Measurements from ENCODE around the gene ID2.

ID2 gene

GRCh38 chr2:8656160-8656641 lies 25.7 kb upstream of the ID2 start:
- DNase-seq (no peak), ATAC-seq (replicated peaks) (no peak)
- Mint-ChIP-seq H3K4me1 (peaks cover 11 to 15% of the 10 kb centered on the region in 2 donors), H3K4me3 (no peak overlapping the region), H3K9me3 (no peaks in the 10 kb centered on the region), H3K27me3 (peaks cover 52 to 69% of the 10 kb centered on the region in 2 donors), H3K36me3 (no peaks in the 10 kb centered on the region), H3K27ac (no peak overlapping the region)

- no peaks in the 10 kb centered on the region for H3K9me3 Mint-ChIP-seq
- H3K4me3 Mint-ChIP-seq, result no peak overlapping the region
- no peak overlapping the region for H3K27ac Mint-ChIP-seq
- DNase-seq (no peak), ATAC-seq (replicated peaks) (no peak)
- H3K4me1 Mint-ChIP-seq, result peaks cover 11 to 15% of the 10 kb centered on the region in 2 donors
- H3K27me3 Mint-ChIP-seq, result peaks cover 57 to 69% of the 10 kb centered on the region in 2 donors
- H3K36me3 Mint-ChIP-seq, result no peaks in the 10 kb centered on the region
Observed at GRCh38 chr2:8656811-8657210, 25.0 kb upstream of the ID2 start.

- no peak for DNase-seq
- Mint-ChIP-seq H3K4me3 (peak overlapping the region in 1 of 2 donors; percentile 20), H3K36me3 (no peaks in the 10 kb centered on the region), H3K9me3 (no peaks in the 10 kb centered on the region), H3K27me3 (peaks cover 63 to 67% of the 10 kb centered on the region in 2 donors), H3K27ac (no peak overlapping the region), H3K4me1 (peaks cover 11 to 15% of the 10 kb centered on the region in 2 donors)
- ATAC-seq (replicated peaks), result peak; percentile 63 to 75
Observed at GRCh38 chr2:8657423-8658062, 24.3 kb upstream of the ID2 start.

GRCh38 chr2:8658064-8658862 lies 23.6 kb upstream of the ID2 start:
- peaks cover 68 to 73% of the 10 kb centered on the region in 2 donors for H3K27me3 Mint-ChIP-seq

GRCh38 chr2:8659092-8659734 lies 22.6 kb upstream of the ID2 start:
- no peak overlapping the region for H3K27ac Mint-ChIP-seq
- no peaks in the 10 kb centered on the region for H3K9me3 Mint-ChIP-seq
- peak; percentile 22 to 27 for ATAC-seq (replicated peaks)
- H3K36me3 Mint-ChIP-seq, result no peaks in the 10 kb centered on the region
- no peak overlapping the region for H3K4me3 Mint-ChIP-seq
- peaks cover 71 to 78% of the 10 kb centered on the region in 2 donors for H3K27me3 Mint-ChIP-seq
- H3K4me1 Mint-ChIP-seq, result peaks cover 6 to 9% of the 10 kb centered on the region in 2 donors
- DNase-seq, result no peak

More at GRCh38 chr2:8658064-8658862, 23.6 kb upstream of the ID2 start:
- H3K27ac Mint-ChIP-seq, result no peak overlapping the region
- peaks cover 11 to 13% of the 10 kb centered on the region in 2 donors for H3K4me1 Mint-ChIP-seq
- no peaks in the 10 kb centered on the region for H3K36me3 Mint-ChIP-seq
- ATAC-seq (replicated peaks) (no peak), DNase-seq (no peak)
- no peak overlapping the region for H3K4me3 Mint-ChIP-seq
- no peaks in the 10 kb centered on the region for H3K9me3 Mint-ChIP-seq

- Mint-ChIP-seq H3K4me3 (no peak overlapping the region), H3K36me3 (no peaks in the 10 kb centered on the region), H3K27ac (no peak overlapping the region), H3K9me3 (no peaks in the 10 kb centered on the region), H3K4me1 (peaks cover 5 to 9% of the 10 kb centered on the region in 2 donors), H3K27me3 (peaks cover 74 to 77% of the 10 kb centered on the region in 2 donors)
- no peak for DNase-seq
- no peak for ATAC-seq (replicated peaks)
Observed at GRCh38 chr2:8659735-8660492, 21.9 kb upstream of the ID2 start.

GRCh38 chr2:8661235-8661634 lies 20.6 kb upstream of the ID2 start:
- ATAC-seq (replicated peaks), result no peak
- Mint-ChIP-seq H3K9me3 (no peaks in the 10 kb centered on the region), H3K4me3 (no peak overlapping the region), H3K27me3 (peaks cover 67 to 71% of the 10 kb centered on the region in 2 donors), H3K4me1 (peaks cover 5 to 9% of the 10 kb centered on the region in 2 donors), H3K36me3 (no peaks in the 10 kb centered on the region), H3K27ac (no peak overlapping the region)
- DNase-seq, result no peak

- H3K9me3 Mint-ChIP-seq, result no peaks in the 10 kb centered on the region
- peaks cover 5 to 9% of the 10 kb centered on the region in 2 donors for H3K4me1 Mint-ChIP-seq
- H3K27me3 Mint-ChIP-seq, result peaks cover 62 to 66% of the 10 kb centered on the region in 2 donors
- ATAC-seq (replicated peaks) (no peak), DNase-seq (no peak)
- no peak overlapping the region for H3K27ac Mint-ChIP-seq
- no peak overlapping the region for H3K4me3 Mint-ChIP-seq
- H3K36me3 Mint-ChIP-seq, result no peaks in the 10 kb centered on the region
Observed at GRCh38 chr2:8661736-8662135, 20.1 kb upstream of the ID2 start.

GRCh38 chr2:8662239-8662879 lies 19.5 kb upstream of the ID2 start:
- Mint-ChIP-seq H3K4me1 (peaks cover 5 to 6% of the 10 kb centered on the region in 2 donors), H3K27me3 (peaks cover 57 to 62% of the 10 kb centered on the region in 2 donors), H3K9me3 (no peaks in the 10 kb centered on the region), H3K4me3 (no peak overlapping the region), H3K27ac (no peak overlapping the region), H3K36me3 (no peaks in the 10 kb centered on the region)
- DNase-seq (no peak), ATAC-seq (replicated peaks) (no peak)

GRCh38 chr2:8663997-8664396 lies 17.9 kb upstream of the ID2 start:
- Mint-ChIP-seq H3K9me3 (no peaks in the 10 kb centered on the region), H3K4me3 (no peak overlapping the region), H3K27ac (no peak overlapping the region), H3K36me3 (no peaks in the 10 kb centered on the region), H3K27me3 (peaks cover 44 to 55% of the 10 kb centered on the region in 2 donors), H3K4me1 (peaks cover 0 to 2% of the 10 kb centered on the region in 2 donors)
- DNase-seq (no peak), ATAC-seq (replicated peaks) (peak; percentile 59 to 61)

GRCh38 chr2:8666581-8666980 lies 15.3 kb upstream of the ID2 start:
- DNase-seq (no peak), ATAC-seq (replicated peaks) (no peak)
- no peak overlapping the region for H3K4me3 Mint-ChIP-seq
- H3K27me3 Mint-ChIP-seq, result peaks cover 28 to 44% of the 10 kb centered on the region in 2 donors
- H3K9me3 Mint-ChIP-seq, result no peaks in the 10 kb centered on the region
- peaks cover 0 to 2% of the 10 kb centered on the region in 2 donors for H3K4me1 Mint-ChIP-seq
- H3K36me3 Mint-ChIP-seq, result no peaks in the 10 kb centered on the region
- H3K27ac Mint-ChIP-seq, result no peak overlapping the region

GRCh38 chr2:8667896-8668512 lies 13.9 kb upstream of the ID2 start:
- Mint-ChIP-seq H3K27me3 (peaks cover 28 to 42% of the 10 kb centered on the region in 2 donors), H3K4me3 (no peak overlapping the region), H3K9me3 (peaks cover 0 to 2% of the 10 kb centered on the region in 2 donors), H3K36me3 (no peaks in the 10 kb centered on the region), H3K27ac (no peak overlapping the region), H3K4me1 (peaks cover 0 to 2% of the 10 kb centered on the region in 2 donors)
- no peak for ATAC-seq (replicated peaks)
- no peak for DNase-seq

GRCh38 chr2:8669157-8669817 lies 12.6 kb upstream of the ID2 start:
- peaks cover 29 to 44% of the 10 kb centered on the region in 2 donors for H3K27me3 Mint-ChIP-seq

More at GRCh38 chr2:8669157-8669817, 12.6 kb upstream of the ID2 start:
- Mint-ChIP-seq H3K27ac (no peak overlapping the region), H3K9me3 (peaks cover 9 to 12% of the 10 kb centered on the region in 2 donors), H3K4me3 (no peak overlapping the region), H3K36me3 (peaks cover 5 to 8% of the 10 kb centered on the region in 2 donors), H3K4me1 (no peaks in the 10 kb centered on the region)
- DNase-seq (no peak), ATAC-seq (replicated peaks) (no peak)
